GM12801 (cell line): ENCODE data around the gene ZNF326.

Source experiments
- CTCF ChIP-seq: IDR thresholded peaks from one replicate; pipeline ENCODE4 v1.5.1; 2011; ENCODE audit warnings: control low read depth; ENCODE audit not compliant: insufficient read length; ENCODE audit errors: extremely low read depth

The ZNF326 gene

GRCh38 chr1:89972024-89972423, 22.9 kb upstream of the ZNF326 start:
- TF ChIP-seq CTCF: no peak

- no peak for TF ChIP-seq CTCF
Measured at GRCh38 chr1:89973471-89974127, 21.3 kb upstream of the ZNF326 start.

- TF ChIP-seq CTCF: no peak
Measured at GRCh38 chr1:89974256-89974655, 20.7 kb upstream of the ZNF326 start.

GRCh38 chr1:89974696-89975470, 20.0 kb upstream of the ZNF326 start:
- no peak for TF ChIP-seq CTCF

- TF ChIP-seq CTCF: no peak
Measured at GRCh38 chr1:89975540-89976125, 19.3 kb upstream of the ZNF326 start.

- TF ChIP-seq CTCF: no peak
Measured at GRCh38 chr1:89978755-89979154, 16.2 kb upstream of the ZNF326 start.

- TF ChIP-seq CTCF: no peak
Measured at GRCh38 chr1:89980605-89981004, 14.3 kb upstream of the ZNF326 start.
